NOMO-1 treated with DMSO at 0.1 percent for 48 hours (cell line): Measurements from ENCODE around the gene PARD3.
A peak's percentile ranks its signal among the peaks of the same experiment; 100 is the strongest.

Experiments
- DNase-seq: peaks from one replicate; lab custom pipeline; 2025; ENCODE audit not compliant: unreplicated experiment; lab: John Stamatoyannopoulos, UW

PARD3 gene

GRCh38 chr10:34587680-34588019 lies 227.4 kb downstream of the PARD3 start:
- DNase-seq = no peak

DNA sequence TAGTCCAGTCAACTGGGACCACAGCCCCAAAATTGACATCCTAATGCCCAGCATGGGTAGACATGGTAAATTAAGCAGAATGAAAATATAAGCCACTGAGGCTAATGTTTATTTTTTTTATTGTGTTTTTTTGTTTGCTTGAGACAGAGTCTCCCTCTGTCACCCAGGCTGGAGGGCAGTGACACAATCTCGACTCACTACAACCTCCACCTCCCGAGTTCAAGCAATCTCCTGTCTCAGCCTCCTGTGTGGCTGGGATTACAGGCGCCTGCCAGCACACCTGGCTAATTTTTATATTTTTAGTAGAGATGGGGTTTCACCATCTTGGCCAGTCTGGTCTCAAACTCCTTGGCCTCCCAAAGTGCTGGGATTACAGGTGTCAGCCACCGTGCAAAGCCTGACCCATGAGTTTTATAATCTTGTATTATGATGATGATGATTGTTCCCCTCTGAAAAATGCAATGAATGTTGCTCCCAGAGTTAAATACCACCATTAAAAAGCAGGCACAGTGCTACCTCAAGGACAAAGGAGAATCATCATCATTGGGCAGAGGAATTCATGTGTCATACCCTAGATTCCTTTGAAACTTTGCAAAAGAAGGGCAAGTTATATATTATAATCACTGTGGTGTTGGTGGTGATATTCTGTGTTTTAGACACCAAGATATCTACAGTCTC lies 228.0 kb downstream of the PARD3 start:
- DNase-seq = no peak

- no peak for DNase-seq
Measured at GRCh38 chr10:34585422-34586112, 229.5 kb downstream of the PARD3 start.

DNA sequence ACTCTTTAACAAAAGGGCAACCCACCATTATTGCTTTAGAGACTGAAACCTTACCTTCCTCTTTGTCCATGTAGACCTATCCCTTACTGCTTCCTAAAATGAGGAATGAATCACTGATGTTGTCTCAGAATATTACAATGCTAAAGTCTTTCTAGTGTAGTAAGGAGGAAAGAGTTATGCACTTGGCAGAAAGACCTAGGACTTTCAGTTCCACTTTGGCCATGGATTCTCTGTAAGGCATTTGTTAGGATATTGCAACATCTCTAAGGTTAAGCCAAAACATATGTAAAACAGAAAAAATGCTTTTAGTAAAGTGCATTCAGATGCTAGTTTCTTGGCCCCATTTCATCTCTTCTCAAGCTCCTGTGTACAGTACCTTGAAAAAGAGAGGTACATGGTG lies 230.9 kb downstream of the PARD3 start:
- DNase-seq = peak; percentile 86

DNA sequence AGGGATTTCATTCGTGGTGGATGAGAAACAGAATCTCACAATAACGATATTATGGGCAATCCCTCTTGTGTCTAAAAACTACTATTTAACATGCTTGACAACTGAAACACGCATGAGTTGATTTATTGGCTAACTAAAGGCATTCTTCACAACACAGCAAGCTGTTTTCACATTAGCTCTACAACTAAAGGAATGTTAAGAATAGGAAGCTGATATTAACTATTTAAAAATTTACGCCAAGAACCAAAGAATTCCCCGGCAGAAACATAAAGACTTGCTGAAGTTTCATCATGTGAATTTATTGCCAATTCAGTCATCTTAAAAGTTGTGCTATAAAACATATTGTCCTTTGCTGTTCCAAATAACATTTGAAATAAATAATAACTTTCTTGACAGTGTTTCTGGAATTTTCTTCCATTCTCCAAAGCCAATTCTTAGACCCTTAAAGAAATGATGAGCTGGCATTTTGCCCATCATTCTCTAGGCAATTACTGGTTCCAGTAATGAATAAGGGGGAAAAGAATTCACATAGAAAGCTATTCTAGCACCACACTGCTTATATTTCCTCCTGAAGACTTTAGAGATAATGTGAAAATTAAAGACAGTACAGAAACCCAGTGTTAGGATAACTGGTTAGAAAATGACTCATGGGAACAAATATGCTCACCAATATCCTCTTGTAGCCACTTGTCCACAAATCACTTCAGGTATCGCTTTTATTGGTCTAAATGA lies 233.1 kb downstream of the PARD3 start:
- DNase-seq = no peak

DNA sequence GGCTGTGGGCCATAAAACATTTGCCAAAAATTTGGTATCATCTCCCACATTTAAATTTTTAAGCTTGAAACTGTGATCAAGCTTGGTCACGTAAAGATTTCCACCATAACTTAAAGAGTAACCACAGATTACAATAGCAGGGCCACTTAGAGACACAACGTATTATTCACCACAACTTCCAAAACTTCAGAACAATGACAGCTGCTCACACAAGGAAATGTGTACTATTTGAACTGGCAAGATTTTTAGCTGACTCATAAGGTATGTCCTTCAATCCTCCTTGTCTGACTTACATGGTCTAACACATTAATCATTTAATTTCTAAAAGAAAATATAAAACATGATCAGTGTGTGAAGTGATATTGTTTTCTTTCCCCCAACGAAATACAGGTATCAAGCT lies 234.5 kb downstream of the PARD3 start:
- no peak for DNase-seq

GRCh38 chr10:34580214-34580613 lies 234.9 kb downstream of the PARD3 start:
- DNase-seq = no peak

DNA sequence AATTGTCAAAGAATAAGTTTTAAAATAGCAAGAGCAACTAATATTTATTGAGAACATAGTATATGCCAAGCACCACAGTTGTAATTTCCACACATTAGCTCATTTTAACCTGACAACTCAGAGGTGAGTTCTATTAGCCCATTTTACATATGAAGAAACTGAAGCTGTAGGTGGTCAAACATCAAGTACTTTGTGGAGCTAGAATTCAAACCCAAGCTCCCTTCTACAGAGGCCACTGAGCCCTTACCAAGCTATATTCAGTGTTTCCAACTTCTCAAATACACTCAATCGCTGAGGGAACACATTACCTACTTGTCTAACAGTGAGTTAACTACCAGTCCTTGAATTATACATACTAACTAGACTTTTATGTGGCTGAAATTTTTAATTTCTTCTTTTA lies 236.6 kb downstream of the PARD3 start:
- no peak for DNase-seq

- no peak for DNase-seq
Measured at GRCh38 chr10:34576797-34577196, 238.3 kb downstream of the PARD3 start.

DNA sequence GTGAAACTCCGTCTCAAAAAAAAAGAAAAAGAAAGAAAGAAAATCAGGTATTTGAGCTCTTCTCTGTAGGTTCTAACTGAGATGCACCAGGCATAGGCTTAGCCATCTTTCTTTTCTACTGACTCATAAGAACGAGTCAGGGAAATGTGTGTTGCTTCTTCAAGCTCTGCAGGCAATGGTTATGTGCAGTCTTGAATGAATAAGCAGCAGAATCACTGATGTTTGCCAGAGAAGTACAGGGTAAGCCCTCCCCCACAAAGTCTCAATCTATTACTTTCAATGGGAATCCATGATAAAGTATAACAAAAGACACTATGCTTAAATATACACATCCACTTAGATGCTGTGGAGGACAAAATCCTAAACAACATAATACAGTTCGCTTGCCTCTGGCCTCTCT lies 239.2 kb downstream of the PARD3 start:
- DNase-seq = no peak

DNA sequence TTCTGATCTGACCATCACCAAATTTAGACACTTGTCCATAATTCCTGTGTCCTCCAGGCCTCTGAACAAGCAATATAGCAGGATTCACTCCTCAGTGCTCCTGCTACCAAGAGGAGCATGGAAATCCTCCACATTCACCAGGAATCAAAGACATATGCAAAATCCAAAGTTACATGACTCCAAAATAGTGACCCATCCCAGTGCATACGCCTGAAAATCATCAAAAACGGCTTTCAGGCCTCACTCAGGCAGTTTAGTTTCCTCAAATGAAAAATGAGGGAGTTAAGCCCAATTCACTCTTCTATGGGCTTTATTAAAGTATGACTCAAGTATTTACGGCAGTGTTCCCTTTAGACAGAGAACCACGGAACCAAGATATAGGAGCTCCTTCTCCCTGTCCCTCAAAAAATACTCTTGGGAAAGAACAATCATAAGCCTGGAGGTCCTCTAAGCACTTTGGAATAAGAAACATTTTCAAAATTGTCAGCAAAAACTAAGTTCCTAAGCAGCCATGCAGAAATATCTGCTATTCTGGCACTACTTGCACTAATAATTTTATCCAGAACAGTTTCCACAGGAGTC lies 240.7 kb downstream of the PARD3 start:
- DNase-seq = no peak

DNA sequence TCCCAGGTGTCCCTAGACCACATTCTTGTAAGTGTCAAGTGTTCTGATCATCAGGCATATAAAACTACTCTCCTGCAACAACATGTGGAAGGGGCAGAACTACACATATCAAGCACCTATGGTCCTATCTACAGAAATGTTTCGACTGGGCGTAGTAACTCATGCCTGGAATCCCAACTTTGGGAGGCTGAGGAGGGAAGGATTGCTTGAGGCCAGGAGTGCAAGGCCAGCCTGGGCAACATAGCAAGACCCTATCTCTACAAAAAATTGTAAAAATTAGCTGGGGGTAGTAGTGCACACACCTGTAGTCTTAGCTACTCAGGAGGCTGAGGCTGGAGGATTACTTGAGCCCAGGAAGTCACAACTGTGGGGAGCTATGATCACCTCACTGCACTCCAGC lies 244.2 kb downstream of the PARD3 start:
- no peak for DNase-seq

DNA sequence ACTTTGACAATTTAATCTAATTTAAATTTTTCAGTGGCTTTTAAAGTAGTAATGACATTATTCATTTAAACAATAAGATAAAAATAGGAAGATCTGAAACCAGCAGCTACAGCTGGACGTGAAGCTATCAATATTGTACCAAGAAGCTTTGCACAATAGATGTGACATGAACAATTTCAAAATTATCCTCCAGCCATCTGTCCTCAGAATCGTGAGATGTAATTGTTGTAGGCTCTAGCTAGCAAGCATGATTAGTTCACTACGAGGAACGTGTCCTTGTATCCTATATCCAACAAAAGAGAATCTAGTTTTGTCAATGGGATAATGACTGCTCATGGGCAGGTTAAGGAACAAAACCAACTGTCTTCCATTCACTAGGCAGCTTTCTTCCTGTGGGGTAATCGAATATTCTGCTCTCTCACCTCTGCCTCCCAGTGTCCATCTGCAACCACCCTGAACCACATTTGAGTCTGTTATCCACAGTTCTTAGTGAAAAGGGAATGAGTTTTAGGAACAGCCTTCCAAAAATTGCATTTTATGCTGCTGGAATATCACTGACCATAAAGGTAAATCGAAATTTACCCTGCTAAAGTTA lies 247.3 kb downstream of the PARD3 start:
- no peak for DNase-seq

DNA sequence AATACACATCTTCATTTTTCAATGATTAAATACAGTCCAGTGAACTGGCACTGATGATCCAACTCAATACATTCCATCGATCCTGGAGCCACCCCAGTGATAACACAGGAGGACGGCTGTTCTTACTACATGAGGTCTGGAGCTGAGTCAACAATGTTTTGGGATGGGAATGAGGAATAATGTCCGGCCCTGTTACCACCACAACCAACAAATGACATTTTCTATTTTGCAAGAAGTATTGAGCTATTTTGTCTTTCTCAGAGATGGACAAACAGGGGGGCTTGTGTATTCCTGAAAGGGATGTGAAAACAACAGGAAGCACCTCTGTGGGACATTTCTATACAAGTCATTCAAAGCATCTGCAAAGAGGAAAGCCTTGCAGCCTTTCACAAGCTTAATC lies 249.2 kb downstream of the PARD3 start:
- DNase-seq = no peak

DNA sequence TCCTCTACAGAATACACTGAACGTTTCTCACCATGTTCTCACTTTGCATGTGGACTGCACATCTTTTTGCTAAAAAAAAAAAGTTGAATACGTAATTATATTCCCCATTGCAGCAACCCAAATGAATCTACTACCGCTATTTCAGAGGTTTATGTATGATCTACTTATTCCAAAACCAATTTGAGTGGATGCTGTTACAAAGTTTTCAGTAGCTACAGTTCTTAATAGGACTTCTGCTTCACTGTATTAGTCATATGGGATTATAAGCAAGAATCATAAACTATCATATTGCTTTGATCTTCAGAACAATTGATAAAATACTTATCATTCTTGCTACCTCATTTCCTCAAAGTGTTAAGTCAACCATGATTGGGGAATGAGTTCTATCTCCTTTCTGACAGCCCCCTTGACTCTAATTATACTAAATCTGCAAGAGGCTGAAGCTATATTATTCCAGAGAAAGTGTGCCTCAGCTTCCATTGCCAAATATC lies 257.0 kb downstream of the PARD3 start:
- no peak for DNase-seq

DNA sequence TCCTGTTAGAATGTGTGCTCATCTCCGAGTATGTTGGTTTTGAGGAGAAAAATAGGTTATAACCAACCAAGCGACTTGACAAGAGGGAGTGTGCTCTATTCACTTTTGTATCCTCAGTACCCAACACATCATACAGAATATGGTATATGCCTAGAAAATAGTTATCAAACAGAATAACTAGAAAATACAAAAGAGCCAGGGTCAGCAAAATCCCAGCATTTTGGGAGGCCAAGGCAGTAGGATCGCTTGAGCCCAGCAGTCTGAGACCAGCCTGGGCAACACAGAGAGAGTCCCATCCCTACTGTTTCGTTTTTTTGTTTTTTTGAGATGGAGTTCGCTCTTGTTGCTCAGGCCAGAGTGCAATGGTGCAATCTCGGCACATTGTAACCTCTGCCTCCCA lies 257.9 kb downstream of the PARD3 start:
- no peak for DNase-seq

- DNase-seq = no peak
Measured at GRCh38 chr10:34555653-34556052, 259.4 kb downstream of the PARD3 start.

- DNase-seq = no peak
Measured at GRCh38 chr10:34553747-34554146, 261.3 kb downstream of the PARD3 start.

DNA sequence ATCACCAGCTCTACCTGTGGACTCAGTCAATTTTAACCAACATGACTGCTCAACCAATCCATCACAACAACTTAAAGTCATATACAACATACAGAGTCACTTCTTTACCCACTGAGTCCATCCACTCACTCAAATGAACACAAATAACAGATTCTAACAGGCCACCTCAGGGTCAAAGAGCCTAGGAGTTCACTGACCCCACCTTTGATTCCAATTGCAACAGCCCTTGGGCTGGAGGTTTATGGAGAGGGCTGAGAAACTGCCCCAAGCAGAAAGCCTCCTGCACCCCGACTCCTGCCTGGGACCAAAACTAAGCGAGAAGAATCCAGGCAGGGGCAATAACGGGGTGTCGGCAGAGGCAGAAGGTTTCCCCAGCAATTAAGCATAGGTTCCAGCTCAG lies 263.8 kb downstream of the PARD3 start:
- DNase-seq = no peak

GRCh38 chr10:34549953-34550352 lies 265.1 kb downstream of the PARD3 start:
- no peak for DNase-seq

- DNase-seq = no peak
Measured at GRCh38 chr10:34549001-34549400, 266.1 kb downstream of the PARD3 start.
